ENCODE measurements around the gene HCK.

GRCh38 chr20:32114305-32114960, 62.4 kb downstream of the HCK start:
- no peak for TF ChIP-seq EHMT2 (IDR thresholded peaks at IDR 0.05; ENCODE audit: low read depth)
- no peak for TF ChIP-seq EHF (CRISPR knock-in tag; IDR thresholded peaks at IDR 0.05)
- no peak for TF ChIP-seq CTCF (IDR thresholded peaks at IDR 0.05)
- TF ChIP-seq CHD4 (IDR thresholded peaks at IDR 0.05; ENCODE audit: borderline replicate concordance) = no peak
- no peak for TF ChIP-seq HMGXB4 (CRISPR knock-in tag; IDR thresholded peaks at IDR 0.05; ENCODE audit: borderline replicate concordance)
- no peak for TF ChIP-seq POLR2A (IDR thresholded peaks at IDR 0.05; ENCODE audit: low read length)
- no peak for TF ChIP-seq RCOR1 (IDR thresholded peaks at IDR 0.05; ENCODE audit: low read depth, low read length)
- TF ChIP-seq FOSL2 (IDR thresholded peaks at IDR 0.05) = no peak
- no peak for TF ChIP-seq FOSL2 (CRISPR knock-in tag; IDR thresholded peaks at IDR 0.05)
- no peak for TF ChIP-seq BHLHE40 (IDR thresholded peaks at IDR 0.05; ENCODE audit: low read depth, low read length)
- TF ChIP-seq MYC (IDR thresholded peaks at IDR 0.05; ENCODE audit: borderline replicate concordance, low read length) = no peak
- no peak for TF ChIP-seq FOXS1 (CRISPR knock-in tag; IDR thresholded peaks at IDR 0.05)
- no peak for TF ChIP-seq RAD21 (conservative IDR thresholded peaks at IDR 0.05 in 1 of 2, IDR thresholded peaks at IDR 0.05 in 1 of 2)
- no peak for TF ChIP-seq GATA3 (IDR thresholded peaks at IDR 0.05; ENCODE audit: borderline replicate concordance)
- TF ChIP-seq MAX (IDR thresholded peaks at IDR 0.05) = no peak
